ENCODE data around the gene MCM9. TPM values are rescaled to one million over a fixed set of nuclear protein-coding genes. Genes with fewer than 3 reads are reported as not detected.

MCM9 gene
- total RNA-seq, 2 donors from 2014 or later: 18.4 to 22.9 TPM

DNA sequence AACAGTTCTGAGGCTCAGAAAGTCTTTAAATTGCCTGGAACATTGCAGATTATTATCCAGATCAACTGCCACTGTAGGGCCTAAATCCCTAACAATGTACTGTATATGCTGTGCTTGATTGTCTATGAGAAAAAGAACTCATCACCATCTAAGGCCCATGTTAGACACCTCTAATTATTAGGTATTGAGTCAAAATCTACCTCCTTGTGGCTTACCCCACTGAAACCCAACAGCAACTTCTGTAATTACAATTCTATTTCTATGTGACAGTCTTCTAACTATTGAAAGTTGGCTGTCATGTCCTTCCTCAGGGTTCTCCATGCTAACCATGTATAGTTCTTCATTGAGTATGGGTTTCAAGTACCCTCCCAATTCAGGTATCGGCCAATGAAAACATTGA is 13.9 kb downstream of the MCM9 start:
- Mint-ChIP-seq H3K9me3 (no peaks in the 10 kb centered on the region), H3K27ac (no peak overlapping the region), H3K36me3 (ENCODE audit: insufficient read depth in 2 of 2) (peaks cover 15 to 31% of the 10 kb centered on the region in 2 donors), H3K4me3 (no peak overlapping the region), H3K27me3 (ENCODE audit: low read depth) (no peaks in the 10 kb centered on the region), H3K4me1 (ENCODE audit: low read depth) (peaks cover 3% of the 10 kb centered on the region)
- ATAC-seq (replicated peaks in 1 of 2) (no peak), DNase-seq (no peak)

GRCh38 chr6:118918329-118918725 is 16.6 kb downstream of the MCM9 start:
- no peaks in the 10 kb centered on the region for H3K27me3 Mint-ChIP-seq (ENCODE audit: low read depth)
- no peaks in the 10 kb centered on the region for H3K9me3 Mint-ChIP-seq
- H3K4me3 Mint-ChIP-seq: no peak overlapping the region
- no peak overlapping the region for H3K27ac Mint-ChIP-seq
- DNase-seq: no peak
- peaks cover 13 to 30% of the 10 kb centered on the region in 2 donors for H3K36me3 Mint-ChIP-seq (ENCODE audit: insufficient read depth in 2 of 2)
- peaks cover 3% of the 10 kb centered on the region for H3K4me1 Mint-ChIP-seq (ENCODE audit: low read depth)
- ATAC-seq (replicated peaks in 1 of 2): no peak

GRCh38 chr6:118917546-118918328 is 17.2 kb downstream of the MCM9 start:
- peaks cover 3% of the 10 kb centered on the region for H3K4me1 Mint-ChIP-seq (ENCODE audit: low read depth)
- no peaks in the 10 kb centered on the region for H3K27me3 Mint-ChIP-seq (ENCODE audit: low read depth)
- no peak overlapping the region for H3K27ac Mint-ChIP-seq
- ATAC-seq (replicated peaks in 1 of 2) (no peak), DNase-seq (no peak)
- no peak overlapping the region for H3K4me3 Mint-ChIP-seq
- peaks cover 15 to 31% of the 10 kb centered on the region in 2 donors for H3K36me3 Mint-ChIP-seq (ENCODE audit: insufficient read depth in 2 of 2)
- H3K9me3 Mint-ChIP-seq: no peaks in the 10 kb centered on the region

DNA sequence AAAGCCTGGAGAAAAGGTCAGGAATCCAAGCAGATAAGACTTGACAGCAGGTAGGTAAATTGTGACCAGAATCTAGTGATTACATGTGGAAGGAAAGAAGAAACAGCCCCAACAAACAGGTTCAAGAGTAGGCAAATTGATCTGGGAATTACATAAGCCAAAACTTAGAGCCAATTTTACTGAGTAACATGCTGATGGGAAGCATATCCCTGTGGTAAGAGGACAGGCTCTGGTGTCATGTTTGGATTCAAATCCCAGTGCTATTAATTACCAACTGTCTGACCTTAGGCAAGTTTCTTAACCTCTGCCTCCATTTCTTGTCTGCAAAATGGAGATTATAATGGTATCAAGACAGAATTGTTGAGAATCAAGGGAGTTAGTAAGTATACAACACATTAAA is 20.4 kb downstream of the MCM9 start:
- Mint-ChIP-seq H3K9me3 (no peaks in the 10 kb centered on the region), H3K27ac (no peak overlapping the region), H3K27me3 (ENCODE audit: low read depth) (no peaks in the 10 kb centered on the region), H3K4me1 (ENCODE audit: low read depth) (peaks cover 3% of the 10 kb centered on the region), H3K4me3 (no peak overlapping the region), H3K36me3 (ENCODE audit: insufficient read depth in 2 of 2) (peaks cover 10 to 31% of the 10 kb centered on the region in 2 donors)
- ATAC-seq (replicated peaks in 1 of 2) (no peak), DNase-seq (no peak)

DNA sequence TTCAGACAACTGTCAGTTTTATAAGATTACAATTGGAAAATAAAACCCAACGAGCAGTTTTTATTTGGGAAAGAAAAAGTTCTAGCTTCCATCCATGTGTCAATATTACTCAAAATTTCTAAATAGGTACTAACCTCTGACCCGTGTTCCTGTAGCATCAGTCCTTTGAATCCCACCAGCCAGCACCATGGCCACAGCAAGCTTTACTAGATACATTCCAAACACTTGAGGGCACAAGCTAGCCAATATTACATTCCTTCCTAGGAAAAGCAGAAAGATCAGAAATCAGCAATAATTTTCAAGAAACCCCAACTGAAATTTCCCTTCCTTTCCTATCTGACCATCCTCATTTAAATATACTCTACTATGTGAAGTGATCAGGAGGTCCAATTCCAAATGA is 21.8 kb downstream of the MCM9 start:
- no peaks in the 10 kb centered on the region for H3K27me3 Mint-ChIP-seq (ENCODE audit: low read depth)
- H3K4me1 Mint-ChIP-seq (ENCODE audit: low read depth): no peaks in the 10 kb centered on the region
- ATAC-seq (replicated peaks in 1 of 2): no peak
- DNase-seq: no peak
- H3K9me3 Mint-ChIP-seq: no peaks in the 10 kb centered on the region
- peaks cover 10 to 32% of the 10 kb centered on the region in 2 donors for H3K36me3 Mint-ChIP-seq (ENCODE audit: insufficient read depth in 2 of 2)
- H3K27ac Mint-ChIP-seq: peak overlapping the region; percentile 50
- H3K4me3 Mint-ChIP-seq: no peak overlapping the region

DNA sequence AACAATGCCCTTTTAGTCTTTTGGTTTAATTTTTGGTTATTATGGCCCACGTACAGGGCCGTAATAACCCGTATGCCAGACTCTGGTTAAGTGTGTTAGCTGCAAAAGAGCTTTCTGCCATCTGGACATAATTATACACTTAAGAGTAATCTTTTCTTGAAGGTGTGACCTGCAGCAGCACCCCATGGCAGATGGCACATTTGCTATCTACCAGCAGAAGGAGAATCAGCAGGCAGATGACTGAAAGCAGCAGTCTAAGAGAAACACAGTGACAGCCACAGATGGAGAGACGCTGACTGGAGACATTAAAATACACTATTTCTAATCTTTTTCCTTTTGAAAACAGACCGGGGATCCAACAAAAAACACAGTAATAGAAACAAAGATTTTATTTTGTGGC is 22.3 kb downstream of the MCM9 start:
- no peak for DNase-seq
- H3K27me3 Mint-ChIP-seq (ENCODE audit: low read depth): no peaks in the 10 kb centered on the region
- no peak for ATAC-seq (replicated peaks in 1 of 2)
- no peaks in the 10 kb centered on the region for H3K4me1 Mint-ChIP-seq (ENCODE audit: low read depth)
- H3K27ac Mint-ChIP-seq: no peak overlapping the region
- no peaks in the 10 kb centered on the region for H3K9me3 Mint-ChIP-seq
- H3K4me3 Mint-ChIP-seq: no peak overlapping the region
- peaks cover 10 to 32% of the 10 kb centered on the region in 2 donors for H3K36me3 Mint-ChIP-seq (ENCODE audit: insufficient read depth in 2 of 2)

- ATAC-seq (replicated peaks in 1 of 2) (no peak), DNase-seq (no peak)
- Mint-ChIP-seq H3K36me3 (ENCODE audit: insufficient read depth in 2 of 2) (peaks cover 7 to 47% of the 10 kb centered on the region in 2 donors), H3K4me1 (ENCODE audit: low read depth) (peaks cover 31% of the 10 kb centered on the region), H3K27me3 (ENCODE audit: low read depth) (no peaks in the 10 kb centered on the region), H3K4me3 (no peak overlapping the region), H3K27ac (no peak overlapping the region), H3K9me3 (no peaks in the 10 kb centered on the region)
Measured at GRCh38 chr6:118908441-118908840, 26.5 kb downstream of the MCM9 start.

DNA sequence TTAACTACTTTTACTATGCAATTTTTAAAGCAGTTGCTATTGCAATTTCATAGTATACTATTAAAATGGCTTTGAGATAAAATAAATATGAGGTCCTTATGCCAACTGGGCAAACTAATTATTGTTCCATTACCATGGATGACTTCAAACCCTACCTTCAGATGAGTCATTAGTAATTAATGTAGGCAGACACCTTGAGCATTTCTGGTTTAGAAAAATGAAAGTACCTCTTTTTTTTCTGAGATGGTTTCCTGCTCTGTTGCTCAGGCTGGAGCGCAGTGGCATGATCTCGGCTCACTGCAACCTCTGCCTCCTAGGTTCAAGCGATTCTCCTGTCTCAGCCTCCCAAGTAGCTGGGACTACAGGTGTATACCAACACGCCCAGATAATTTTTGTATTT is 29.1 kb downstream of the MCM9 start:
- H3K4me1 Mint-ChIP-seq (ENCODE audit: low read depth): peaks cover 56% of the 10 kb centered on the region
- ATAC-seq (replicated peaks in 1 of 2): no peak
- peak overlapping the region; percentile 57 for H3K27ac Mint-ChIP-seq
- no peaks in the 10 kb centered on the region for H3K9me3 Mint-ChIP-seq
- H3K36me3 Mint-ChIP-seq (ENCODE audit: insufficient read depth in 2 of 2): peaks cover 9 to 51% of the 10 kb centered on the region in 2 donors
- DNase-seq: no peak
- no peaks in the 10 kb centered on the region for H3K27me3 Mint-ChIP-seq (ENCODE audit: low read depth)
- no peak overlapping the region for H3K4me3 Mint-ChIP-seq

DNA sequence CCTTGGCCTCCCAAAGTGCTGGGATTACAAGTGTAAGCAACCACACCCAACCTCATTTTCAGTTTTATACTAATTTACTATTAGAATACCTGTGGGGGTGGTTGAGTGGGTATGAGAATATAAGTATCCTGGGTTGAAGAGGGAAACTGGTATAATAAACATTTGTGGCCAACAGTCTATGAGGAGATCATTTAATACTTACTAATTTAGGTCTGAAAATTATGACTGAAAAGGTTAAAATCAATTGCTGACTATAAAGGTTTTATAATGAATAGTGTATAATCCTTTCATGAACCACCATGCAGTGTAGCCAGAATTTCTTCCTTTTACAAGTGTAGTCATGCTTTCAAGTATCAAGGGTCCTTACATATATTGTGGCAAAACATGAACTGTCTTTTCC is 29.9 kb downstream of the MCM9 start:
- H3K27ac Mint-ChIP-seq: peak overlapping the region; percentile 54

DNA sequence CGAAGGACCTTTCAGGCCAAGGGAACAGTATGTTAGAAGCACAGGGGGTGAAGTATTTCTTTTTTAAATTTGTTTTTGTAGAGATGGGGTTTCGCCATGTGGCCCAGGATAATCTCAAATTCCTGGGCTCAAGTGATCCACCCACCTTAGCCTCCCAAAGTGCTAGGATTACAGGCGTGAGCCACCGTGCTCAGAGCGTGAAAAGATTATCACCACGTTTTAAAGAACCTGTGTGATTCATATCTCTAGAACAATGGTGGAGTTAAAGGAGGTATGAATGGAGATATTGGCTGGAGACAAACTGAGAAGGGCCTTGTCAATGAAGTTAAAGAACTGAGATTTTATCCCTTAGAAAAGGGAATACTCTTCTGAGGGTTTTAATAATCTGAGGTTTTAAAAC is 31.3 kb downstream of the MCM9 start:
- ATAC-seq (replicated peaks in 1 of 2): no peak
- peak overlapping the region; percentile 83 for H3K27ac Mint-ChIP-seq
- no peaks in the 10 kb centered on the region for H3K9me3 Mint-ChIP-seq
- peaks cover 78% of the 10 kb centered on the region for H3K4me1 Mint-ChIP-seq (ENCODE audit: low read depth)
- H3K27me3 Mint-ChIP-seq (ENCODE audit: low read depth): no peaks in the 10 kb centered on the region
- DNase-seq: no peak
- no peak overlapping the region for H3K4me3 Mint-ChIP-seq
- H3K36me3 Mint-ChIP-seq (ENCODE audit: insufficient read depth in 2 of 2): peaks cover 13 to 55% of the 10 kb centered on the region in 2 donors

More for the DNA sequence above, 29.9 kb downstream of the MCM9 start:
- ATAC-seq (replicated peaks in 1 of 2) (peak in 1 of 2 donors; percentile 39), DNase-seq (no peak)
- peaks cover 8 to 48% of the 10 kb centered on the region in 2 donors for H3K36me3 Mint-ChIP-seq (ENCODE audit: insufficient read depth in 2 of 2)
- no peaks in the 10 kb centered on the region for H3K27me3 Mint-ChIP-seq (ENCODE audit: low read depth)
- H3K9me3 Mint-ChIP-seq: no peaks in the 10 kb centered on the region
- H3K4me3 Mint-ChIP-seq: no peak overlapping the region
- H3K4me1 Mint-ChIP-seq (ENCODE audit: low read depth): peaks cover 64% of the 10 kb centered on the region

GRCh38 chr6:118903138-118903537 is 31.8 kb downstream of the MCM9 start:
- Mint-ChIP-seq H3K9me3 (no peaks in the 10 kb centered on the region), H3K27ac (peak overlapping the region; percentile 83), H3K4me1 (ENCODE audit: low read depth) (peaks cover 81% of the 10 kb centered on the region), H3K36me3 (ENCODE audit: insufficient read depth in 2 of 2) (peaks cover 13 to 57% of the 10 kb centered on the region in 2 donors), H3K4me3 (peak overlapping the region in 1 of 2 donors; percentile 12), H3K27me3 (ENCODE audit: low read depth) (no peaks in the 10 kb centered on the region)
- DNase-seq (no peak), ATAC-seq (replicated peaks in 1 of 2) (no peak)

- Mint-ChIP-seq H3K4me3 (peak overlapping the region in 1 of 2 donors; percentile 1), H3K9me3 (no peaks in the 10 kb centered on the region), H3K27me3 (ENCODE audit: low read depth) (no peaks in the 10 kb centered on the region), H3K27ac (peak overlapping the region; percentile 83), H3K36me3 (ENCODE audit: insufficient read depth in 2 of 2) (peaks cover 13 to 57% of the 10 kb centered on the region in 2 donors), H3K4me1 (ENCODE audit: low read depth) (peaks cover 85% of the 10 kb centered on the region)
- DNase-seq (no peak), ATAC-seq (replicated peaks in 1 of 2) (no peak)
Measured at GRCh38 chr6:118902726-118903125, 32.2 kb downstream of the MCM9 start.

DNA sequence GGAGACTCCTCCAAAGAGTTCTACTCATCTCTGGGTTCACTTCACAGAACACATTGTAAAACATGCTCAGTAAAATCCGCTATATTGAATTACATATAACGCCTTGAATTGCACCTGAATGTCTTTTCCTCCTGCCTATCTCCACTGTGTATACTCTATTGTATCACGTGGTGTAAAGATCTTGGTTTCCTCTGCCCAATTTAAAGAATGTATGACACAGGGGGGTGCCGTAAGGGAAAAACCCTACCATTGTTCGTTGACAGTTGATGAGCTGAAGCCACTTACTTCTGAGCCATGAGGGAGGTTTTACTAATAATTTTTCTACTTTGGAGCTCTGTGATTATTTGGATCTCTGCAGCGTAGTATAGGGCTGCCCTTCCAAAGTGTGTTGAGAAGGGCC is 35.0 kb downstream of the MCM9 start:
- ATAC-seq (replicated peaks in 1 of 2) (peak; percentile 68 to 70), DNase-seq (peak in 1 of 2 donors; percentile 21)
- Mint-ChIP-seq H3K4me3 (peak overlapping the region; percentile 58 to 79), H3K27me3 (ENCODE audit: low read depth) (no peaks in the 10 kb centered on the region), H3K9me3 (no peaks in the 10 kb centered on the region), H3K4me1 (ENCODE audit: low read depth) (peaks cover 79% of the 10 kb centered on the region), H3K27ac (peak overlapping the region; percentile 58), H3K36me3 (ENCODE audit: insufficient read depth in 2 of 2) (peaks cover 13 to 41% of the 10 kb centered on the region in 2 donors)

DNA sequence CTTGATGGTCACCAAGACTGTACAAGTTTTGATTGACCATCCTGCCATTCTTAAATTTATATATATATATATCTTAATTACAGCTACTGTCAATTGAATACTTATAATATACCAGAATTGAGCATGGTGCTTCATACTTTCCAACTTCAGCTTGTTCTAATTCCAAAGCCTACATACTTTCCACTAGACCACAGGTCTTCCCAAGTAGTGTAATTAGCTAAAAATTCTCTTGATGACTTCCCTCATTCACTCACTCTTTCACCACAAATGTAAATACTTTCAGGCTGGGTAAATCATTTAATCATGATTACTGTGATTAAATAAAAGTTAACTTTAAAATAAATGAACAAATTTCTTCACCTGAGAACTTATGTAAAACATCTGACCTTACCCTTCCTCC is 37.6 kb downstream of the MCM9 start:
- no peak for DNase-seq
- Mint-ChIP-seq H3K36me3 (ENCODE audit: insufficient read depth in 2 of 2) (peaks cover 15 to 30% of the 10 kb centered on the region in 2 donors), H3K9me3 (no peaks in the 10 kb centered on the region), H3K27ac (peak overlapping the region; percentile 87), H3K4me3 (peak overlapping the region; percentile 49 to 64), H3K4me1 (ENCODE audit: low read depth) (peaks cover 62% of the 10 kb centered on the region), H3K27me3 (ENCODE audit: low read depth) (no peaks in the 10 kb centered on the region)
- no peak for ATAC-seq (replicated peaks in 1 of 2)
